Measurements from ENCODE around the gene PIP4P1. TPM values are rescaled to one million over a fixed set of nuclear protein-coding genes. Genes with fewer than 3 reads are reported as not detected.
A peak's percentile ranks its signal among the peaks of the same experiment; 100 is the strongest.

The PIP4P1 gene
- total and polyA plus RNA-seq, 4 donors = 13.2 to 14.9 (median 14.3) TPM

DNA sequence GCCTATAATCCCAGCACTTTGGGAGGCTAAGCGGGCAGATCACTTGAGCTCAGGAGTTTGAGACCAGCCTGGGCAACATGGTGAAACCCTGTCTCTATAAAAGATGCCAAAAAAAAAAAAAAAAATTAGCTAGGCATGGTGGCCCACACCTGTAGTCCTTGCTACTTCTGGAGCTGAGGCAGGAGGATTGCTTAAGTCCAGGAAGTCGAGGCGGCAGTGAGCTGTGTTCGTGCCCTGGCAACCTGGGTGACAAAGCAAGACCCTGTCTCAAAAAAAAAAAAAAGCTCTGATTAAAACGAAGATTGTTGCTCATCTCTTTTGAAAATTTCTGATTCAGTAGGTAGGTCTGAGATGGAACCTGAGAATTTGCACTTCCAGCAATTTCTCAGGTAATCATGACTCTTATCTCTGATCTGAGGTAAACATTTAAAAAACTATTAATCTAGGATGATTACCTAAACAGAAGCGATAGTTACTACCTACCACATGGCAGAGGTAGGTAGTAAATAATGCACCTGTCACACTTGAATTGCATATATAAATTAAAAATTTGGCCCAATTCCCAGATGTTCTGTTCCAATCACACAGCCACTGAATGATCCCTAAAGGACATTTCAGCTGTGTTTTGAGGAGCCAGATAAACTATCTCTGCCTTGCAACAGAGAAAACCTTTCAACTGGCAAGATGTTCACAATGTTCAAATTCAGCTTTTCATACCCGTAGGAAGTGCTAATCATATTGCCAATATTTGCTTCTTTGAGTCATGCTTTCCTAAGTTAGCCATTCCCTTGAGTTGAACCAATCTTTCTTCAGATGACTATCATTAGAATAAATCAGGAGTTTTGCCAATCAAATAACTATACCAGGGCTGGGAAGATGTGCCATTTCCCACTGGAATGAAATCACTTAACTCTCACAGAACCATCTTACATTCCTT lies 43.7 kb downstream of the PIP4P1 start (continued):
- TF ChIP-seq, protein P1, sequence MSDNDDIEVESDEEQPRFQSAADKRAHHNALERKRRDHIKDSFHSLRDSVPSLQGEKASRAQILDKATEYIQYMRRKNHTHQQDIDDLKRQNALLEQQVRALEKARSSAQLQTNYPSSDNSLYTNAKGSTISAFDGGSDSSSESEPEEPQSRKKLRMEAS (IDR thresholded peaks at IDR 0.05) = no peak
- TF ChIP-seq TAF1 (conservative IDR thresholded peaks at IDR 0.05) (no peak), HNF4A (conservative IDR thresholded peaks at IDR 0.05) (no peak), EGR1 (IDR thresholded peaks at IDR 0.05; ENCODE audit: low read depth in 2 of 2) (no peak), SP1 (IDR thresholded peaks at IDR 0.05) (no peak), FOXA1 (IDR thresholded peaks at IDR 0.05) (no peak)
- TF ChIP-seq, protein P2, sequence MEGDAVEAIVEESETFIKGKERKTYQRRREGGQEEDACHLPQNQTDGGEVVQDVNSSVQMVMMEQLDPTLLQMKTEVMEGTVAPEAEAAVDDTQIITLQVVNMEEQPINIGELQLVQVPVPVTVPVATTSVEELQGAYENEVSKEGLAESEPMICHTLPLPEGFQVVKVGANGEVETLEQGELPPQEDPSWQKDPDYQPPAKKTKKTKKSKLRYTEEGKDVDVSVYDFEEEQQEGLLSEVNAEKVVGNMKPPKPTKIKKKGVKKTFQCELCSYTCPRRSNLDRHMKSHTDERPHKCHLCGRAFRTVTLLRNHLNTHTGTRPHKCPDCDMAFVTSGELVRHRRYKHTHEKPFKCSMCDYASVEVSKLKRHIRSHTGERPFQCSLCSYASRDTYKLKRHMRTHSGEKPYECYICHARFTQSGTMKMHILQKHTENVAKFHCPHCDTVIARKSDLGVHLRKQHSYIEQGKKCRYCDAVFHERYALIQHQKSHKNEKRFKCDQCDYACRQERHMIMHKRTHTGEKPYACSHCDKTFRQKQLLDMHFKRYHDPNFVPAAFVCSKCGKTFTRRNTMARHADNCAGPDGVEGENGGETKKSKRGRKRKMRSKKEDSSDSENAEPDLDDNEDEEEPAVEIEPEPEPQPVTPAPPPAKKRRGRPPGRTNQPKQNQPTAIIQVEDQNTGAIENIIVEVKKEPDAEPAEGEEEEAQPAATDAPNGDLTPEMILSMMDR (IDR thresholded peaks at IDR 0.05; ENCODE audit: low read depth, low read length, missing input control) = no peak

DNA sequence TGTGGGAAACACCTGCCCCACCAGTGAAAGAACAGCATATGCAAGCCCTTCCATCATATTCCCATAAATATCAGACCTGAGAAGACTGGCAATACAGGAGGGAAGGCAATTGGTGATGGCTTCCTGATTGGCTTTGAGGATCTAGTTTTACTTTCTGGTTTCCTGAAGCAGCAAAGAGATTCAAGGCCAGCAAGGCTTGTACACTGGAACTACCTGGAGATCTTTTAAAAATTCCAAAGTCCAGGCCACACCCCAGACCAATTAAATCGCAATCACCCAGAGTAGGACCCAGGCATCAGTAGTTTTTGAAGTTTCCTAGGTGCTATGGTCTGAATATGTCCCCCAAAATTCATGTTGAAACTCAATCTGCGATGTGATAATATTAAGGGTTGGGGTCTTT lies 45.0 kb downstream of the PIP4P1 start:
- H3K36me3 ChIP-seq (ENCODE audit: control insufficient read depth in 4 of 4, insufficient read depth in 3 of 4, low read depth in 1 of 4, low read length in 3 of 4) = no peaks in the 10 kb centered on the region
- no peaks in the 10 kb centered on the region for H3K9me3 ChIP-seq (ENCODE audit: control insufficient read depth in 4 of 4, low read length in 3 of 4)
- no peak overlapping the region for H3K4me3 ChIP-seq (ENCODE audit: low read depth in 1 of 3, low read length in 3 of 3)
- H3K27me3 ChIP-seq (ENCODE audit: control insufficient read depth in 4 of 4, insufficient read depth in 4 of 4, low read length in 3 of 4) = no peaks in the 10 kb centered on the region
- TF ChIP-seq SP1 (IDR thresholded peaks at IDR 0.05) (no peak), NR2F2 (IDR thresholded peaks at IDR 0.05) (no peak), RAD21 (IDR thresholded peaks at IDR 0.05) (no peak), FOXA2 (IDR thresholded peaks at IDR 0.05) (no peak), HNF4A (conservative IDR thresholded peaks at IDR 0.05) (no peak), YY1 (IDR thresholded peaks at IDR 0.05) (no peak)
- TF ChIP-seq, protein P3, sequence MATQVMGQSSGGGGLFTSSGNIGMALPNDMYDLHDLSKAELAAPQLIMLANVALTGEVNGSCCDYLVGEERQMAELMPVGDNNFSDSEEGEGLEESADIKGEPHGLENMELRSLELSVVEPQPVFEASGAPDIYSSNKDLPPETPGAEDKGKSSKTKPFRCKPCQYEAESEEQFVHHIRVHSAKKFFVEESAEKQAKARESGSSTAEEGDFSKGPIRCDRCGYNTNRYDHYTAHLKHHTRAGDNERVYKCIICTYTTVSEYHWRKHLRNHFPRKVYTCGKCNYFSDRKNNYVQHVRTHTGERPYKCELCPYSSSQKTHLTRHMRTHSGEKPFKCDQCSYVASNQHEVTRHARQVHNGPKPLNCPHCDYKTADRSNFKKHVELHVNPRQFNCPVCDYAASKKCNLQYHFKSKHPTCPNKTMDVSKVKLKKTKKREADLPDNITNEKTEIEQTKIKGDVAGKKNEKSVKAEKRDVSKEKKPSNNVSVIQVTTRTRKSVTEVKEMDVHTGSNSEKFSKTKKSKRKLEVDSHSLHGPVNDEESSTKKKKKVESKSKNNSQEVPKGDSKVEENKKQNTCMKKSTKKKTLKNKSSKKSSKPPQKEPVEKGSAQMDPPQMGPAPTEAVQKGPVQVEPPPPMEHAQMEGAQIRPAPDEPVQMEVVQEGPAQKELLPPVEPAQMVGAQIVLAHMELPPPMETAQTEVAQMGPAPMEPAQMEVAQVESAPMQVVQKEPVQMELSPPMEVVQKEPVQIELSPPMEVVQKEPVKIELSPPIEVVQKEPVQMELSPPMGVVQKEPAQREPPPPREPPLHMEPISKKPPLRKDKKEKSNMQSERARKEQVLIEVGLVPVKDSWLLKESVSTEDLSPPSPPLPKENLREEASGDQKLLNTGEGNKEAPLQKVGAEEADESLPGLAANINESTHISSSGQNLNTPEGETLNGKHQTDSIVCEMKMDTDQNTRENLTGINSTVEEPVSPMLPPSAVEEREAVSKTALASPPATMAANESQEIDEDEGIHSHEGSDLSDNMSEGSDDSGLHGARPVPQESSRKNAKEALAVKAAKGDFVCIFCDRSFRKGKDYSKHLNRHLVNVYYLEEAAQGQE (IDR thresholded peaks at IDR 0.05) = no peak
- WGBS = 79% methylated on average over 2 of the region's 2 CpGs
- peaks cover 0 to 14% (median 8%) of the 10 kb centered on the region in 4 donors for H3K4me1 ChIP-seq (ENCODE audit: control insufficient read depth in 4 of 4, insufficient read depth in 4 of 4, low read length in 3 of 4)
- H3K27ac ChIP-seq (ENCODE audit: low read depth in 1 of 2, low read length in 2 of 2) = no peak overlapping the region
- no peak for DNase-seq (ENCODE audit: low spot score)
- H3K9ac ChIP-seq (ENCODE audit: low read depth in 1 of 2, low read length in 2 of 2) = no peak overlapping the region

DNA sequence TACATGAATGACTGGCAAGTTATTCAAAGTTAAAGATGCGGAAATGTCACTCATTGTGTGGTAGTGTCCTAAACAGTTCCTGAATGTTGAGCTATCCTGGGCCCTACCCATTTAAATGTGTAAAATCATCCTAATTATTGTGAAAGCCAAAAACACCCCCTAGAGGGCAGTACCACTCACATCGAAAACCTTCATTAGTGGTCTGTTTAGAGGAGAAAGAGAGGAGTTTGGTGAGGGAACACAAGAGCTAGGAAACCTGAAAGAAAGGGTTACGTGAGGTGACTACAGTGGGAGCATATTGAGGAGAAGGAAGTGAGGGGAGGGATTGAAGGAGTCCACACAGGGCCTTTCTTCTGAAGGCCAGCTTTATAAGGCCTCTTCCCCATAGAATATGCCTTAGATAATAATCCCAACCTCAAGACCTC lies 45.4 kb downstream of the PIP4P1 start:
- H3K27me3 ChIP-seq (ENCODE audit: control insufficient read depth in 4 of 4, insufficient read depth in 4 of 4, low read length in 3 of 4) = no peaks in the 10 kb centered on the region
- H3K4me3 ChIP-seq (ENCODE audit: low read depth in 1 of 3, low read length in 3 of 3) = no peak overlapping the region
- no peak overlapping the region for H3K27ac ChIP-seq (ENCODE audit: low read depth in 1 of 2, low read length in 2 of 2)
- H3K36me3 ChIP-seq (ENCODE audit: control insufficient read depth in 4 of 4, insufficient read depth in 3 of 4, low read depth in 1 of 4, low read length in 3 of 4) = no peaks in the 10 kb centered on the region
- TF ChIP-seq HNF4G (IDR thresholded peaks at IDR 0.05) (no peak), RAD21 (IDR thresholded peaks at IDR 0.05) (peak; percentile 68 to 76)
- TF ChIP-seq, protein P2 (IDR thresholded peaks at IDR 0.05; ENCODE audit: low read depth, low read length, missing input control) = peak; percentile 54
- DNase-seq (ENCODE audit: low spot score) = no peak
- WGBS = 43% methylated on average over 3 of the region's 3 CpGs
- no peaks in the 10 kb centered on the region for H3K9me3 ChIP-seq (ENCODE audit: control insufficient read depth in 4 of 4, low read length in 3 of 4)
- peaks cover 0 to 14% (median 8%) of the 10 kb centered on the region in 4 donors for H3K4me1 ChIP-seq (ENCODE audit: control insufficient read depth in 4 of 4, insufficient read depth in 4 of 4, low read length in 3 of 4)
- no peak overlapping the region for H3K9ac ChIP-seq (ENCODE audit: low read depth in 1 of 2, low read length in 2 of 2)
